Fibroblast of skin of right biceps (primary cell): ENCODE results near the gene NLGN4X.

Experiments
- DNase-seq: peaks from one replicate; pipeline ENCODE4 v3.0.0-alpha.2; 2013

Gene NLGN4X

DNA sequence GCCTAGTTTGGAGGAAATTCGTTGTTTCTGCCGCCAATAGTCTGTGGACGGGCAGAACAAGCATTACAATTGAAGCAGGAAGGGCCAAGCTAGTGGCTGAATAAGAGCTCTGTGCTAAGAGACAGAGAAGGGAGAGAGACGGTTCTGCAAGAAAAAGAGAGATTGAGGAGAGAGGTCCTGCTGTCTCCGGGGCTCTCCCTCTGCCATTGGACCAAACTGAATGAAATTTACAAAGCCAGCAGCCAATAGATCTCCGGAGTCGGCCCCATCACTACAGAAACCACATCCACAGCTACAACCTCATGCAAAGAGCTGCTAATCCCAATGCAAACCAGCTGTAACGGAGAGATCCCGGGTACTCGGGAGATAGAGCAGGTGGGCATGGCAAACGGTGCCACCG is at the start of gene NLGN4X:
Gene NLGN4X (minus strand): TSS at position 148 of the 400 bp plus-strand sequence. CDS start 77,401 bp downstream, outside the sequence.
- peak; percentile 3 for DNase-seq

GRCh38 chrX:6266041-6266440 is 37.4 kb upstream of the NLGN4X start:
- DNase-seq, result no peak

DNA sequence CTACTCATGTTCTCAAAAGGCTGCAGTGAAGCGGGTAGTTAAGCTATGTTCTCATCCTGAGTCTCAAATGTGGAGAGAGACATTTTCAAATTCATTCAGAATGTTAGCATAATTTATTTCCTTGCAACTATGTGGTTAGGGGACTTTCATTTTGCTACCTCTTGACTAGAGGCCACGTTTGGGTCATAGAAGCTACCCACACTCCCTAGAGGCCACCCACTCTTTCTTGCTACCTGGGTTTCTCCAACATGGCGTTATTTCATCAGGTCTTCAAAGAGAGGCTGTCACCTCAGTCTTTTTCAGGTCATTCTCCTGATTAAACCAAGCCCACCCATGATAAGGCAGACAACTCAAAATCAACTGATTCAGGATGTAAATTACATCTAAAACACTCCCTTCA is 34.3 kb upstream of the NLGN4X start:
- no peak for DNase-seq

DNA sequence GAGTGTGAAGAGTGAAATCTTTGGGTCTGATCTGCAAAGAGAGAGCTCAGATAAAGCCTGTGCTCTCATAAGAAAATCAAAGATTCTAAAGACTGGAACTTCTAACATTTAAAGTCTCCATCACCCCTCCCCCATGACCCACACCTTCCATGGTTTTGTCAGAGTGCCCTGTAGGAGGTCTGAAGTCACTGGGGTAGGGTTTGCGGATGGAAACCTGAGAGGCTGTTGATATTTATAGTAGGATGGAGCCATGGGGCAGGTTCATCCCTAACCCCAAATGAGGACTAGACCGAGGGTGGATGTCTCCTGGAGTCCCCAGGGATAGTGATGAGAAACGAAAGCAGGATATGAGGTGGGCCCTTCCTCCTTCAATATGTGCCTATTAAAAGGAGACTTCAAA is 28.4 kb upstream of the NLGN4X start:
- no peak for DNase-seq

DNA sequence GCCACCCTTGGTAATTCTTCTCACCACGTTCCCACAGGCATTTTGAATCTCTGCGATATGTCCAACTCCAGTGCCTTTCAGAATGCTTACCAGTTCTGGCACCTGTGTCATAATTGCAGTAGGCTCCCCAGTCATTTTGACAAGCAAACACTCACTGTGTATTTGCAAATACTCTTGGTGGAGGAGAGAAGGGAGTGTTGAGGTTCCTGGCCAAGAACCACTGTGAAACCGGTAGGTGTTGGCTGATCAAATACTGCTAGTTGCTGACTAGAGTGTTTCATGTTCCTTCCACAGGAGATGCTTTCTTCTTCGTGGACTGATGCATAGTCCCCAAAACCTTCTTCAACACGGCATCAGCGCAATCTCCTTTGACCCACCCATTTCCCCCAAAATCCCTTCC is 16.0 kb upstream of the NLGN4X start:
- DNase-seq, result no peak

GRCh38 chrX:6238576-6238975 is 9.9 kb upstream of the NLGN4X start:
- peak; percentile 2 for DNase-seq

- DNase-seq, result no peak
Measured at GRCh38 chrX:6227935-6228334, 732 bp downstream of the NLGN4X start.

- DNase-seq, result no peak
Measured at GRCh38 chrX:6227453-6227835, 1.2 kb downstream of the NLGN4X start.

- no peak for DNase-seq
Measured at GRCh38 chrX:6226596-6227452, 1.8 kb downstream of the NLGN4X start.

GRCh38 chrX:6225911-6226595 is 2.6 kb downstream of the NLGN4X start:
- DNase-seq, result no peak

- DNase-seq, result no peak
Measured at GRCh38 chrX:6225288-6225910, 3.3 kb downstream of the NLGN4X start.

DNA sequence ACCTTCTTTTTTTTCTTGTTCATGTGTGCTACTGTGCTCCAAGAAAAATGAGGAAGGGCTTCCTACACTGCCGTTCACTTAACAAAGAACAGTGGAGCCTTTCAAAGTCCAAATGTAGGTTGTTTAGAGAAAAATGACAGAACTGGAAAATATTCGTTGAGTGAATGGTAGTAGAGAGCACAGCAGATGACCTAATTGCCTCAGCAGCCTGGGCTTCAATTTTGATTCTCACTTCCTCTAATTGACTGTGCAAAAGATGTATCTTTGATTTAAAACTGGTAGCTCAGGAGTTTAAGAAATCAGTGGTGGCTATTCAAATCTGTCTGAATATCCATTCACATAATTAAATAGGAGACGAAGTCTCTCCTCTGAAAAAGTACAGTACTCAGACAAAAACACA is 5.2 kb downstream of the NLGN4X start:
- DNase-seq, result no peak

GRCh38 chrX:6210230-6210629 is 18.4 kb downstream of the NLGN4X start:
- no peak for DNase-seq

GRCh38 chrX:6203462-6204215 is 25.0 kb downstream of the NLGN4X start:
- DNase-seq, result no peak

- DNase-seq, result no peak
Measured at GRCh38 chrX:6199486-6199885, 29.2 kb downstream of the NLGN4X start.

GRCh38 chrX:6187256-6187655 is 41.4 kb downstream of the NLGN4X start:
- DNase-seq, result no peak

DNA sequence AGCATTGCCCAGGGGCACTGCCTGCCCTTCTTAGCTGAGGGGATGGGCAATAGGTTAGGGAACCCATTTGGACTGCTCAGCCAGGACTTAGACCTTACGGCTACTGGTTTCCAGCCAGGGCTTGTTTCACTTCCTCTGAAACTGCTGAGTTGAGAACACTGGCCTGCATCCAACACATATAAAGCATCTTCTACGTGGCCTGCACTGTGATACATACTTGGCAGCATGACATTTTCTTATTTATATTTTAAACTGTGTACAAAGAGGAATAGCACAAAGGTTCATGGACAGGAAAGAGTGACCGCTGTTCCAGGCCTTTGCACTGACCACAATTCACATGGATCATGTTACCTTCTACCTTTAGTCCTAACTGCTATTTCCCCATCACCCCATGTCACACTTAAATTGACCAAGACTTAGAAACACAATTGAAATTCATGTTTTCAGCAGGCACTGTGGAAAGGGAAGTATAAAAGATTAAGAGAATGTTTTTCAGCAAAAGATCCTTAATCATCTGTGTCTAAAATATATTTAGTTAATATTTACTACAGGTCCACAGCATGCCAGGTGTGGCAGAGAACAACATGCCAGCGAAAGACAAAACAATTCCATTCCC is 43.7 kb downstream of the NLGN4X start:
- DNase-seq, result peak; percentile 14

- no peak for DNase-seq
Measured at GRCh38 chrX:6175914-6176313, 52.8 kb downstream of the NLGN4X start.

GRCh38 chrX:6170424-6170823 is 58.2 kb downstream of the NLGN4X start:
- DNase-seq, result no peak

GRCh38 chrX:6169407-6169806 is 59.3 kb downstream of the NLGN4X start:
- DNase-seq, result no peak

DNA sequence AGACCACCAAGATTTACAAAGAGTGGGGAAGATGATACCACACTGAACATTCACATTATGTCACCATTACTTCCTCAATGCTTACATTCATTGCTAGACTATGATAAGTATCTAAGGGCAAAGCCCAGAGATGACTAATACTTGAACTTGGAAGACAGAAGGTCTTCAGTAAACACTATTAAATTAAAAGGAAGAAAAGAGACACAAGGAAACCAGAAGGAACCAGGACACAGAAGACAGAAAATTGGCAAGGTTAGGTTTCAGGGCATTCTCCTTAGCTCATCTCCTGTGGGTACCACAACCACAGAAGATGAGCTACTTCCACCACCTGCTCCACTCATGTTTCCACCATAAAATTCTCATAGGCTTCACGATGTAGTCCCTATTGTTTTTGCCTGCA is 64.9 kb downstream of the NLGN4X start:
- DNase-seq, result peak; percentile 1

DNA sequence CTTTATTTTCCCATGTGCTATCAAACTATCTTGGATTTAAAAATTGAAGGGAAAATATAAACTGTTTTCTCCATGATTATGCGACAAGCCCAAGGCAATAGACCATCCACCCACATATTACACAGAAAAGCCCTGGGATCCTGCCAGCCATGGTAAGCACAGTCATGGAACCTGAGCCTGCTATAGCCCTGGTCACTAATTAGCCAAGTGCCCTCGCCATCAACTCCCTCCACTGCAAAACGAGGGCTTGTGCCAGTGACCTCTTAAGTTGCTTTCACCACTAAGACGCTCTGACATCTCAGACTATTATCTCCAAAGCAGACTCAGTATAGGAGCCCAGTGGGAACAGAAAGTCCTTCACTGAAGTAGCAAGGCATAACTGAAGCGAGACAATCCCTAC is 69.2 kb downstream of the NLGN4X start:
- no peak for DNase-seq

DNA sequence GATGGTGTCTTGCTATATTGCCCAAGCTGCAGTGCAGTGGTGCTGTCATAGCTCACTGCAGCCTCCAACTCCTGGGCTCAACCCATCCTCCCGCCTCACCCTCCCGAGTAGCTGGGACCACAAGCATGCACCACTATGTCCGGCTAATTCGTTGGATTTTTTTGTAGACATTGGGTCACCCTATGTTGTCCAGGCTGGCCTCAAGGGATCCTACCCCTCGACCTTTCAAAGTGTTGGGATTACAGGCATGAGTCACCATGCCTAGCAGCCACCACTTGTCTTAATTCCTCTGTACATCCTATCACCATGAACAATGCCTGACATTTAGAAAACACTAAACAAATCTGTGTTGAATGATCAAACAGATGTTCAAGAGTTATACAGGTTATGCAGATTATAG is 76.7 kb downstream of the NLGN4X start:
- DNase-seq, result no peak
